Stimulated activated CD4-positive, alpha-beta T cell treated with anti-CD3 and anti-CD28 coated beads, Interleukin-12 subunit alpha, Interleukin-12 subunit beta, amount 100 ng/mL, for 48 hours (primary cell): Measurements from ENCODE around the gene OBP2A.

Experiments used
- DNase-seq, 3 donors: peaks; one replicate each; pipeline ENCODE4 v3.0.0-alpha.2; 2020; ENCODE audit warnings: low read depth in 2 of 3, low spot score in 1 of 3

Gene OBP2A

GRCh38 chr9:135577256-135577655, 31.3 kb downstream of the OBP2A start:
- DNase-seq, result no peak

- no peak for DNase-seq
Observed at GRCh38 chr9:135579356-135579755, 33.4 kb downstream of the OBP2A start.

- no peak for DNase-seq
Observed at GRCh38 chr9:135579889-135580660, 34.1 kb downstream of the OBP2A start.

DNA sequence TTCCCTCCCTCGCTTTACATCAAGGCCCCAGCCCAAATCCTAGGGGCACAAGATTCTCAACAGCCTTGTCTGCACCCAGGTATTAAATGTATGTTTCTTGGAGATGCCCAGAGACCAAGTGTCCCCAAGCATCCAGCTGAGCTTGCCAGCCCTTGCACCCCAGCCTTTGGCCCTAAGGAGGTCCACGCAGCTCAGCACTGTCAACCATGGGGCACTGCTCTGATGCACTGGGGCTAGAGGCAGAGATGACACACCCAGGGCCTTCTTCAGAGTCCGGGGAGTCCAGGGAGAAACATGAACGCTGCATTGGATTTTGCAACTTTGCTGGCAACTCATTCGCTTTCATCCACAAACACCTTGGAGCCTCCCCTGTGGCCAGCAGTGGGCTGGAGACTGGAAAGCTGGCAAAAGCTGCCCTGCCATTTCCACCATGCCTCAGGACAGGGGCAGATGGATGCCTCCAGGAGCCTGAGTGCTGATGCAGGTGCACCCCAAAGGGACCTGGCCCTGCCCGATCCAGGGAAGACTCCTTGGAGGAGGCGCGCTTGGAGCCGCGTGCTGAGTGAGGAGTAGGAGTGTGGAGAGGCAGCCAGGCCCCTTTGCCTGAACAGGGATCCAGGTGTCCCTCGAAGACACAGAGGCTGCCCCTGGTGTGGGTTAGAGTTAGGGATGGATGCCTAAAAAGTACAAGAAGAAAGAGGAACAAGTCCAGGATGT, 34.9 kb downstream of the OBP2A start:
- no peak for DNase-seq

- no peak for DNase-seq
Observed at GRCh38 chr9:135581636-135582426, 35.9 kb downstream of the OBP2A start.

- DNase-seq, result no peak
Observed at GRCh38 chr9:135582541-135582940, 36.6 kb downstream of the OBP2A start.

- no peak for DNase-seq
Observed at GRCh38 chr9:135582966-135583687, 37.2 kb downstream of the OBP2A start.

- DNase-seq, result no peak
Observed at GRCh38 chr9:135583688-135584011, 37.7 kb downstream of the OBP2A start.

DNA sequence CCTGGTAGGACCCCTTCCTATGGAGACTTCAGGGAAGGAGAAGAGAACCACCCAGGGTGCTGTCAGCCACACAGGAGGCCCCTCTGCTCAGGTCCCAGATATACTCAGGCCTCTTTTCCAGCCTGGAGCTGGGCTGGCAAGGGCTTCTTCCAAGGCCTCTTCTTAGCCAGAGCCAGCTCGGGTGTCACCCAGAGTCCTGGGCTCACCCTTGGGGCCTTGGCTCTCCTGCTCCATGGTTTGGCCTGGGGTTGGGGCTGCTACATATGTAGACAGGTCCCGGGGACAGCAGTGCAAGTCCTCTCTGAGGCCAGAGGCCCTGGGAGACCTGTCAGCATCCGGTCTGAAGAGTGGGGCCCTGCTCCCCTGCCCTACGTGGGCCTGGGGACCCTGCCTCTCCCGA, 38.4 kb downstream of the OBP2A start:
- DNase-seq, result no peak

GRCh38 chr9:135584934-135585333, 39.0 kb downstream of the OBP2A start:
- DNase-seq, result no peak

DNA sequence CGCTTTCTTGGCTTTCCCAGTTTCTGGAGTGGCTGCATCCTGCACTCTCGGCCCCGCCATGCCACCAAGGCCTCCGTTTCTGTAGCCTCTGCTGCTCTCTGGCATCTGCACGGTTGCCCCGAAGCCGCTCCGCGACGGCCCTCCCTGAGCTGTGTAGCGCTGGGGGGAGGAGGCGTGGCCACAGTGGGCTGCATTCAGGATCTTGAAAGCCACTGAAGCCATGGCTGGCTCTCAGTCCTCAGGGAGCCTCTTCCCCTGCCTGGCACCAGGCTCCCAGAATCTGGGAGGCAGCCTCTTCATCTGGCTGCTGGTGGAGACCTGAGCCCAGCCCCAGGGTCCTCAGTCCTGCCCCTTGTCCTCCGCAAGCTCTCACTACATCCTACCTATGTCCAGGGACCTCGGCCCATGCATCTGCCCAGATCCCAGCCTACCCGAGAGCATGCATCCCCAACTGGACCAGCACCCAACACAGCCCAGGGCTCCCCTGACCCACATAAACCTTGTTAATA, 40.7 kb downstream of the OBP2A start:
- no peak for DNase-seq

DNA sequence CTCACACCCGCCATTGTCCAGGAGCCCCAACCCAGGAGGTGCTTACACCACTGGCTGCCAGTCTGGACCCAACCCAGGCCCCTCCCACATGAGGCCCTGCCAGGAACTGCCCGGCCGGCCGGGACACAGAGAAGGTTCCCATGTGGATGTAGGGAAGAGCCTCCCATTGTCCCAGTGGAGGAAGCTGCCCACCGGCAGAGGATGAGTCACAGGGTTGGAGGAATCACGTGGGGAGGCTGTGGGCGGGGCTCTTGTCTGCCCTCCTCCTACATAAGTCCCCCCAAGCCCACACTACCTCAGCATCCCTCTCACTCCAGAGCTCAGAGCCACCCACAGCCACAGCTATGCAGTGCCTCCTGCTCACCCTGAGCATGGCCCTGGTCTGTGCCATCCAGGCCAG, 41.7 kb downstream of the OBP2A start:
- no peak for DNase-seq

GRCh38 chr9:135588371-135588770, 42.4 kb downstream of the OBP2A start:
- no peak for DNase-seq

DNA sequence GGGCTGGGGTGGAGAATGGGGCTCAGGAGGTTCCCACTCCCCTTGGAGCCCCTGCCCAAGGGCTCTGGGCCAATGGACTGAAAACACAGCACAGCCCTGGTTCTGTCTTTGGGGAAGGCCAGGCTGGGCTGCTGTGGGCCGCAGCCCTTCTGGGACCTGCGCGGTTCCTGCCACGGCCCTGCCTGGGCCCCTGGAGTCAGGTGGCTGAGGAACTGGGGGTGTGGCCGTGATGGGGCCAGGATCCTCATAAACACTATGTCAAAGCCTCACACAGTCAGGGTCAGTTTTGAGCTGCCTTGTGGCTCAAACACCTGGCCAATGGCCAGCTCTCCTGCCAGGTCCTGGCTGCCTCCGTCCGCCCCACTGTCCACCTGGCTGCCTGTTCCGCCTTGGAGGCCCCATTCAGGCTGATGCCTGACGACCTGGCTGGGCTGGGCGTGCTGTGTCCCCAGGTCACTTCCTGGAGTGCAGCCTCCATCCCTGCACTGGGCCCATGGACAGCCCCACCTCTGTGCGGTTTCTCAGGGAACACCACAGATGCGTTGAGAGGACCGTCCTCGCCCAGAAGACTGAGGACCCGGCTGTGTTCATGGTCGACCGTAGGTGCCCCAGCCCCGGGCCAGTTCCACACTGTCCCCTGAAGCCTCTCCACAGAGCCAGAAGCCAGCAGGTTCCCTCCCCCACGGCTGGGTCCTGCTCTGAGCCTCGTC, 43.1 kb downstream of the OBP2A start:
- DNase-seq, result no peak

GRCh38 chr9:135589596-135590485, 43.9 kb downstream of the OBP2A start:
- DNase-seq, result no peak

DNA sequence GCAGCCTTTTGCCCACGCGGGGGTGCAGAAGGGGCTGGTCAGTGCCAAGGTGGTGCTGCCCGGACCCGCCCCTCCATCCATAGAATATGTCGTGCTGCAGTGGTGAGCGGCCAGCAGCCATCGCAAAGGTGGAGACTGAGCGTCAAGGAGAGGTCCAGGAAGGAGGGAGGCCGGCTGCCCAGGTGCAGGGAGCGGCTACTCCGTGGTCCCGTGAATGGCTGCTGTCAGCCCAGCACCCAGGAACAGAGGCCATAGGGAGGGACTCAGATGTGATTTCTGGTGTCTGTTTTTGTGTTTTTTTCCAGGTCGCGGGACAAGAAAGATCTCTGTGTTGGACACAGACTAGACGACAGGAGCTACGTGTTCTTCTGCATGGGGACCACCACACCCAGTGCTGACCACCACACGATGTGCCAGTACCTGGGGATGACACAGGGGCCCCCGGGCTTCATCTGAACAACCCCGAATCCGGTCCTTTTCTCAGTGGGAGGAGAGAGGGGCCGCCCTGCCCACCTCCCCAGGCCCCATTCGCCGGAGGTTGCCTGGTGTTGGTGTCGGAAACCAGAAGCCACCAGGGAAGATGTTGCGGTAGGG, 44.7 kb downstream of the OBP2A start:
- no peak for DNase-seq

GRCh38 chr9:135591506-135592330, 45.8 kb downstream of the OBP2A start:
- no peak for DNase-seq

GRCh38 chr9:135592331-135592590, 46.3 kb downstream of the OBP2A start:
- no peak for DNase-seq

DNA sequence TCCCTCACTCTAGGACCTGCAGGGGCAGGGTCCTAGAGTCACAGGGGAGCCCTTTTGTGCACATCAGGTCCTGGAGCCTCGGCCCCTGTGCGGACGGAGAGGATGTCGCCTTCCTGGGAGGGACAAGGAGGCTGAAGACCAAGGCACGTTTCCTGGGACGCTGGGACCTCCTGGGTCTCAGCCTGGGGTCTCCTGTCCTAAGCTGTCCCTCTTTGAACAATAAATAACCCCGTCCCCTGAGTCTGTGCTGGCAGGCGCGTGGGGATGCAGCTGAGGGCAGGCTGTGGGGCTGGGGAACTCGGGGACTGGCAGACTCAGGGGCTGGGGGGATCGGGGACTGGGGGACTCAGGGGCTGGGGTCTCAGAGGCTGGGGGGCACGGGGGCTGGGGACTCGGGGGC, 46.7 kb downstream of the OBP2A start:
- DNase-seq, result no peak
